GM23338 (cell line): ENCODE measurements around the gene GRM4. TPM values are rescaled to one million over a fixed set of nuclear protein-coding genes. Genes with fewer than 3 reads are reported as not detected.

Experiments
- ATAC-seq: fragments of 200-7000 bp; cut with Tn5 transposase; 3 replicates; pipeline ENCODE4 v1.9.1; 2020
- DNase-seq: peaks from one replicate; pipeline ENCODE4 v3.0.0-alpha.2; 2015; ENCODE audit warnings: low spot score
- H2AFZ ChIP-seq: fragments of 200-600 bp; sonication (generic); 2 replicates; pipeline ENCODE4 v1.8.0; 2016; ENCODE audit warnings: antibody characterized with exemption, mild to moderate bottlenecking, moderate library complexity
- H3F3A ChIP-seq: fragments of 200-600 bp; sonication (generic); replicated peaks from 2 replicates; pipeline ENCODE4 v1.8.0; 2017; ENCODE audit warnings: antibody characterized with exemption, mixed run types, low read depth
- H3K27ac ChIP-seq: fragments of 200-600 bp; sonication (generic); 2 replicates; pipeline ENCODE4 v1.6.1; 2016; ENCODE audit warnings: low read depth
- H3K27me3 ChIP-seq: fragments of 200-600 bp; sonication (generic); 2 replicates; pipeline ENCODE4 v1.8.0; 2016; ENCODE audit warnings: mild to moderate bottlenecking, mixed run types, moderate library complexity; ENCODE audit not compliant: insufficient read depth
- H3K36me3 ChIP-seq: fragments of 200-600 bp; sonication (generic); 2 replicates; pipeline ENCODE4 v1.8.0; 2016; ENCODE audit warnings: mild to moderate bottlenecking; ENCODE audit not compliant: insufficient read depth
- H3K4me1 ChIP-seq: fragments of 200-600 bp; sonication (generic); 2 replicates; pipeline ENCODE4 v1.8.0; 2016; ENCODE audit warnings: mild to moderate bottlenecking, moderate library complexity; ENCODE audit not compliant: insufficient read depth
- H3K4me2 ChIP-seq: fragments of 200-600 bp; sonication (generic); 2 replicates; pipeline ENCODE4 v1.7.1; 2017; ENCODE audit warnings: mixed run types
- H3K4me3 ChIP-seq: fragments of 200-600 bp; sonication (generic); 2 replicates; pipeline ENCODE4 v1.6.1; 2016; ENCODE audit warnings: mixed run types
- H3K79me2 ChIP-seq: fragments of 200-600 bp; sonication (generic); replicated peaks from 2 replicates; pipeline ENCODE4 v1.8.0; 2017; ENCODE audit warnings: mild to moderate bottlenecking; ENCODE audit not compliant: insufficient read depth
- H3K9me2 ChIP-seq: fragments of 200-600 bp; sonication (generic); 2 replicates; pipeline ENCODE4 v1.8.0; 2017; ENCODE audit not compliant: insufficient read depth
- H4K20me1 ChIP-seq: fragments of 200-600 bp; sonication (generic); replicated peaks from 2 replicates; pipeline ENCODE4 v1.8.0; 2017; ENCODE audit warnings: mild to moderate bottlenecking; ENCODE audit not compliant: insufficient read depth
- H3K27ac Mint-ChIP-seq: 2 replicates; pipeline ENCODE4 v1.8.0; 2020; ENCODE audit warnings: inconsistent platforms, mild to moderate bottlenecking, moderate library complexity, mixed read lengths
- H3K27me3 Mint-ChIP-seq: 3 replicates; pipeline ENCODE4 v1.8.0; 2022; ENCODE audit warnings: low read depth, mild to moderate bottlenecking, moderate library complexity, mixed read lengths, inconsistent platforms; ENCODE audit not compliant: insufficient read depth, poor library complexity
- H3K36me3 Mint-ChIP-seq: 3 replicates; pipeline ENCODE4 v1.8.0; 2021; ENCODE audit warnings: low read depth, mild to moderate bottlenecking, inconsistent platforms, moderate library complexity, mixed read lengths
- H3K4me1 Mint-ChIP-seq: 3 replicates; pipeline ENCODE4 v1.8.0; 2020; ENCODE audit warnings: mild to moderate bottlenecking, inconsistent platforms, mixed read lengths
- H3K4me3 Mint-ChIP-seq: 3 replicates; pipeline ENCODE4 v1.8.0; 2021; ENCODE audit warnings: moderate library complexity, mild to moderate bottlenecking, inconsistent platforms, mixed read lengths
- H3K9me3 Mint-ChIP-seq: 3 replicates; pipeline ENCODE4 v1.8.0; 2020; ENCODE audit warnings: moderate library complexity, mild to moderate bottlenecking, inconsistent platforms, mixed read lengths
- CREB1 ChIP-seq: fragments of 250-450 bp; sonication (Bioruptor Pico); IDR thresholded peaks from 2 replicates; pipeline ENCODE4 v1.5.0; 2020; ENCODE audit warnings: low read depth, mild to moderate bottlenecking, moderate library complexity
- CTCF ChIP-seq, 2 experiments: fragments of 200-600 bp in 1 of 2; sonication (generic) in 1 of 2; conservative IDR thresholded peaks; 2 replicates each; pipeline versions ENCODE4 v1.5.1 to v1.6.1; 2016 to 2017; ENCODE audit warnings: antibody characterized with exemption in 2 of 2, low read depth in 2 of 2, mild to moderate bottlenecking in 2 of 2, moderate library complexity in 1 of 2
- ETS1 ChIP-seq: IDR thresholded peaks from 2 replicates; pipeline ENCODE4 v1.6.1; 2016; ENCODE audit warnings: antibody characterized with exemption
- EZH2 ChIP-seq: fragments of 200-600 bp; sonication (generic); IDR thresholded peaks from one replicate; pipeline ENCODE4 v1.8.0; 2017; ENCODE audit warnings: antibody characterized with exemption, mild to moderate bottlenecking, low read depth; ENCODE audit not compliant: unreplicated experiment
- EZH2phosphoT487 ChIP-seq: fragments of 200-600 bp; sonication (generic); IDR thresholded peaks from one replicate; pipeline ENCODE4 v1.8.1; 2018; ENCODE audit warnings: antibody characterized with exemption; ENCODE audit not compliant: unreplicated experiment
- JUNB ChIP-seq: IDR thresholded peaks from one replicate; pipeline ENCODE4 v1.6.1; 2016; ENCODE audit warnings: antibody characterized with exemption; ENCODE audit not compliant: unreplicated experiment
- NANOG ChIP-seq: IDR thresholded peaks from 2 replicates; pipeline ENCODE4 v1.6.1; 2016; ENCODE audit warnings: antibody characterized with exemption, borderline replicate concordance
- POLR2AphosphoS5 ChIP-seq: IDR thresholded peaks from 2 replicates; pipeline ENCODE4 v1.6.1; 2016; ENCODE audit warnings: antibody characterized with exemption, low read depth
- REST ChIP-seq: IDR thresholded peaks from one replicate; pipeline ENCODE4 v1.6.1; 2018; ENCODE audit warnings: antibody characterized with exemption; ENCODE audit not compliant: unreplicated experiment
- STAT1 ChIP-seq: IDR thresholded peaks from one replicate; pipeline ENCODE4 v1.6.1; 2016; ENCODE audit warnings: antibody characterized with exemption; ENCODE audit not compliant: unreplicated experiment
- ZNF114 ChIP-seq: fragments of 250-450 bp; sonication (Bioruptor Pico); IDR thresholded peaks from 2 replicates; pipeline ENCODE4 v1.5.0; 2020; ENCODE audit warnings: mild to moderate bottlenecking, moderate library complexity
- ZNF331 ChIP-seq: fragments of 250-450 bp; sonication (Bioruptor Pico); IDR thresholded peaks from 2 replicates; pipeline ENCODE4 v1.5.0; 2020; ENCODE audit warnings: low read depth, mild to moderate bottlenecking, moderate library complexity
- ZNF462 ChIP-seq: fragments of 250-450 bp; sonication (Bioruptor Pico); IDR thresholded peaks from 2 replicates; pipeline ENCODE4 v1.5.0; 2020; ENCODE audit warnings: mild to moderate bottlenecking, moderate library complexity
- polyA plus RNA-seq: library from polyadenylated mRNA; unstranded; fragments of >200 nt; fragmentation: Nextera tagmentation; extraction: Ambion mirVana; gene quantifications from 2 replicates; pipeline ENCODE4 v1.2.1, GENCODE V29; 2016
- total RNA-seq: library from RNA; depleted of rRNA; stranded (reverse); fragments of >200 nt; shearing (Covaris generic); gene quantifications from 2 replicates; pipeline ENCODE4 v1.2.3, GENCODE V29; 2014

Gene GRM4
- total and polyA plus RNA-seq, 2 experiments from 2014 or later = 7.0 to 30.6 TPM

- H3K36me3 ChIP-seq = no peaks in the 10 kb centered on the region
- DNase-seq = no peak
- no peak overlapping the region for H2AFZ ChIP-seq
- Mint-ChIP-seq H3K4me1 (no peaks in the 10 kb centered on the region), H3K27me3 (peaks cover 2% of the 10 kb centered on the region), H3K27ac (no peak overlapping the region), H3K36me3 (no peaks in the 10 kb centered on the region; the same call in 2 of the 3 replicates), H3K4me3 (no peak overlapping the region), H3K9me3 (no peaks in the 10 kb centered on the region)
- no peak overlapping the region for H3K27ac ChIP-seq
- H3F3A ChIP-seq = no peaks in the 10 kb centered on the region
- H3K4me1 ChIP-seq = no peaks in the 10 kb centered on the region
- TF ChIP-seq STAT1 (no peak), JUNB (no peak), ZNF331 (CRISPR knock-in tag) (no peak), ETS1 (no peak), ZNF462 (CRISPR knock-in tag) (no peak), ZNF114 (CRISPR knock-in tag) (no peak), EZH2 (no peak), REST (no peak), CREB1 (CRISPR knock-in tag) (no peak), EZH2phosphoT487 (no peak), CTCF (conservative IDR thresholded peaks at IDR 0.05; ENCODE audit: low read depth in 2 of 2) (no peak), NANOG (no peak), POLR2AphosphoS5 (no peak)
- ATAC-seq = no peak
- no peak overlapping the region for H3K4me3 ChIP-seq
- H3K79me2 ChIP-seq = no peaks in the 10 kb centered on the region
- no peaks in the 10 kb centered on the region for H4K20me1 ChIP-seq
- H3K27me3 ChIP-seq = no peaks in the 10 kb centered on the region
- no peaks in the 10 kb centered on the region for H3K9me2 ChIP-seq
- no peak overlapping the region for H3K4me2 ChIP-seq
Observed at GRCh38 chr6:34169897-34170296, 24.0 kb upstream of the GRM4 start.
